Inferior parietal cortex (tissue), 1 donor: Measurements from ENCODE around the gene GINS2.

Source experiments
- DNase-seq: peaks from one replicate; pipeline ENCODE4 v3.0.0-alpha.2; 2016; ENCODE audit errors: extremely low spot score

Gene GINS2

GRCh38 chr16:85689950-85690320 is 1.2 kb upstream of the GINS2 start:
- DNase-seq: no peak

GRCh38 chr16:85689285-85689949 is 663 bp upstream of the GINS2 start:
- no peak for DNase-seq

- DNase-seq: no peak
Observed at GRCh38 chr16:85687651-85688471, 893 bp downstream of the GINS2 start.

GRCh38 chr16:85686912-85687591 is 1.7 kb downstream of the GINS2 start:
- DNase-seq: no peak

GRCh38 chr16:85685251-85685650 is 3.5 kb downstream of the GINS2 start:
- no peak for DNase-seq

- no peak for DNase-seq
Observed at GRCh38 chr16:85683363-85683762, 5.4 kb downstream of the GINS2 start.

- no peak for DNase-seq
Observed at GRCh38 chr16:85682516-85682915, 6.2 kb downstream of the GINS2 start.

- no peak for DNase-seq
Observed at GRCh38 chr16:85681255-85681654, 7.5 kb downstream of the GINS2 start.

- DNase-seq: no peak
Observed at GRCh38 chr16:85680352-85680944, 8.3 kb downstream of the GINS2 start.

GRCh38 chr16:85679870-85680269 is 8.9 kb downstream of the GINS2 start:
- no peak for DNase-seq

GRCh38 chr16:85678821-85679220 is 9.9 kb downstream of the GINS2 start:
- DNase-seq: no peak

- DNase-seq: no peak
Observed at GRCh38 chr16:85678016-85678415, 10.7 kb downstream of the GINS2 start.

- no peak for DNase-seq
Observed at GRCh38 chr16:85677383-85677967, 11.3 kb downstream of the GINS2 start.

- DNase-seq: no peak
Observed at GRCh38 chr16:85676466-85676865, 12.3 kb downstream of the GINS2 start.

GRCh38 chr16:85675251-85675874 is 13.4 kb downstream of the GINS2 start:
- DNase-seq: peak; percentile 51

- no peak for DNase-seq
Observed at GRCh38 chr16:85674828-85675227, 13.9 kb downstream of the GINS2 start.

GRCh38 chr16:85674418-85674755 is 14.4 kb downstream of the GINS2 start:
- DNase-seq: no peak

GRCh38 chr16:85673529-85674417 is 15.0 kb downstream of the GINS2 start:
- DNase-seq: no peak

GRCh38 chr16:85670840-85671239 is 17.9 kb downstream of the GINS2 start:
- no peak for DNase-seq

GRCh38 chr16:85668676-85669424 is 19.9 kb downstream of the GINS2 start:
- DNase-seq: no peak
